Measurements from ENCODE around the gene EML2. TPM values are rescaled to one million over a fixed set of nuclear protein-coding genes. Genes with fewer than 3 reads are reported as not detected.
"Not testable (repeated sequence)": the region's sequence is repeated elsewhere in the genome, so short reads cannot be mapped to it uniquely, and the experiment has no call there.

Gene EML2
- total RNA-seq, 2 experiments from 2014 or later: 121 to 134 TPM

GRCh38 chr19:45615795-45616703 is 23.1 kb downstream of the EML2 start:
- Mint-ChIP-seq H3K4me3 (no peak overlapping the region), H3K36me3 (ENCODE audit: low read depth) (peaks cover 67% of the 10 kb centered on the region), H3K27ac (peak overlapping the region; percentile 65), H3K9me3 (ENCODE audit: low read depth) (no peaks in the 10 kb centered on the region), H3K27me3 (no peaks in the 10 kb centered on the region), H3K4me1 (peaks cover 24% of the 10 kb centered on the region)
- DNase-seq (peak; percentile 95), ATAC-seq (peak; percentile 86)
- POLR2A ChIA-PET: interaction anchor here (1.0 to 1.6 kb wide), 2 partner anchors 26 to 32 kb away, joined by 3 to 5 read pairs; no protein-coding TSS in a partner anchor
- intact Hi-C loops (cut with DNase I, micrococcal nuclease): loop anchor here in 1 of 2 experiments (1.0 kb wide), 3 partner anchors 32 to 193 kb away; partner anchors contain the start of genes ERCC1, OPA3 and RTN2
- CTCF ChIA-PET: interaction anchor here (0.5 to 1.4 kb wide), 3 partner anchors 24 to 57 kb away, joined by 3 read pairs; partner anchors contain the start of gene EML2

- H3K4me1 Mint-ChIP-seq: peaks cover 24% of the 10 kb centered on the region
- H3K27me3 Mint-ChIP-seq; intact Hi-C loops (cut with DNase I, micrococcal nuclease); H3K4me3 Mint-ChIP-seq; ATAC-seq; H3K9me3 Mint-ChIP-seq (ENCODE audit: low read depth); DNase-seq: not testable (repeated sequence)
- H3K27ac Mint-ChIP-seq: peak overlapping the region; percentile 95
- ChIA-PET CTCF (interaction anchor here (0.6 to 1.9 kb wide), 5 partner anchors 15 to 128 kb away, joined by 3 to 14 read pairs (median 4); partner anchors contain the start of genes QPCTL and SNRPD2), POLR2A (interaction anchor here (0.7 to 1.2 kb wide), 4 partner anchors 15 to 1515 kb away, joined by 3 to 9 read pairs (median 6); partner anchors contain the start of genes EML2 and SAE1)
- H3K36me3 Mint-ChIP-seq (ENCODE audit: low read depth): peaks cover 70% of the 10 kb centered on the region
Observed at GRCh38 chr19:45615056-45615455, 24.1 kb downstream of the EML2 start.

- Mint-ChIP-seq H3K9me3 (ENCODE audit: low read depth) (peaks cover 2% of the 10 kb centered on the region), H3K4me1 (peaks cover 24% of the 10 kb centered on the region), H3K27me3 (no peaks in the 10 kb centered on the region), H3K27ac (peak overlapping the region; percentile 95), H3K4me3 (peak overlapping the region; percentile 35), H3K36me3 (ENCODE audit: low read depth) (peaks cover 74% of the 10 kb centered on the region)
- CTCF ChIA-PET: interaction anchor here (0.5 to 1.9 kb wide), 8 partner anchors 12 to 129 kb away, joined by 3 to 14 read pairs (median 4); partner anchors contain the start of genes GPR4, QPCTL and SNRPD2
- POLR2A ChIA-PET: interaction anchor here (0.6 to 1.2 kb wide), 6 partner anchors 16 to 142 kb away, joined by 3 to 9 read pairs (median 4); partner anchors contain the start of gene EML2
- peak; percentile 79 for ATAC-seq
- peak; percentile 72 for DNase-seq
- intact Hi-C loops (cut with DNase I, micrococcal nuclease): loop anchor here (1.0 kb wide), 4 partner anchors 16 to 53 kb away; no protein-coding TSS in a partner anchor
Observed at GRCh38 chr19:45613926-45614725, 25.1 kb downstream of the EML2 start.

- Mint-ChIP-seq H3K27ac (peak overlapping the region; percentile 37), H3K27me3 (no peaks in the 10 kb centered on the region), H3K36me3 (ENCODE audit: low read depth) (peaks cover 48% of the 10 kb centered on the region), H3K4me1 (peaks cover 18% of the 10 kb centered on the region), H3K4me3 (no peak overlapping the region), H3K9me3 (ENCODE audit: low read depth) (peaks cover 2% of the 10 kb centered on the region)
- intact Hi-C loops (cut with DNase I, micrococcal nuclease): no loop called here
- no peak for DNase-seq
- no peak for ATAC-seq
- CTCF ChIA-PET: no interaction called here
- POLR2A ChIA-PET: no interaction called here
Observed at GRCh38 chr19:45608948-45609347, 30.2 kb downstream of the EML2 start.

GRCh38 chr19:45607071-45608029 is 31.8 kb downstream of the EML2 start:
- Mint-ChIP-seq H3K4me1 (peaks cover 16% of the 10 kb centered on the region), H3K9me3 (ENCODE audit: low read depth) (peaks cover 2% of the 10 kb centered on the region), H3K27me3 (peaks cover 7% of the 10 kb centered on the region), H3K27ac (peak overlapping the region; percentile 77), H3K4me3 (no peak overlapping the region), H3K36me3 (ENCODE audit: low read depth) (peaks cover 38% of the 10 kb centered on the region)
- DNase-seq (peak; percentile 68), ATAC-seq (peak; percentile 64)
- ChIA-PET CTCF (interaction anchor here (0.6 to 1.2 kb wide), 4 partner anchors 34 to 123 kb away, joined by 3 read pairs; no protein-coding TSS in a partner anchor), POLR2A (no interaction called here)
- intact Hi-C loops (cut with DNase I, micrococcal nuclease): loop anchor here (1.0 kb wide), 1 partner anchor 36 kb away; no protein-coding TSS in a partner anchor

GRCh38 chr19:45601524-45602374 is 37.4 kb downstream of the EML2 start, which contains the start of gene GPR4:
Gene GPR4 (minus strand): TSS chr19:45602212. CDS start chr19:45591866, 10,346 bp downstream.
- POLR2A ChIA-PET: no interaction called here
- peaks cover 32% of the 10 kb centered on the region for H3K4me1 Mint-ChIP-seq

GRCh38 chr19:45601115-45601514 is 38.1 kb downstream of the EML2 start:
- H3K9me3 Mint-ChIP-seq (ENCODE audit: low read depth): no peaks in the 10 kb centered on the region
- POLR2A ChIA-PET: no interaction called here

More at GRCh38 chr19:45601524-45602374, 37.4 kb downstream of the EML2 start, which contains the start of gene GPR4:
- Mint-ChIP-seq H3K27ac (no peak within 1 kb of the TSS), H3K36me3 (ENCODE audit: low read depth) (peaks cover 2% of the 10 kb centered on the region), H3K4me3 (no peak within 1 kb of the TSS), H3K9me3 (ENCODE audit: low read depth) (no peaks in the 10 kb centered on the region), H3K27me3 (peaks cover 59% of the 10 kb centered on the region)
- CTCF ChIA-PET: interaction anchor here (1.0 kb wide), 1 partner anchor 12 kb away, joined by 6 read pairs; no protein-coding TSS in a partner anchor
- ATAC-seq (peak; percentile 30), DNase-seq (no peak)
- intact Hi-C loops (cut with DNase I, micrococcal nuclease): no loop called here

GRCh38 chr19:45600340-45600885 is 38.8 kb downstream of the EML2 start:
- Mint-ChIP-seq H3K36me3 (ENCODE audit: low read depth) (peaks cover 2% of the 10 kb centered on the region), H3K27ac (no peak overlapping the region), H3K4me3 (no peak overlapping the region), H3K9me3 (ENCODE audit: low read depth) (no peaks in the 10 kb centered on the region), H3K4me1 (peaks cover 31% of the 10 kb centered on the region), H3K27me3 (peaks cover 65% of the 10 kb centered on the region)
- POLR2A ChIA-PET: no interaction called here
- CTCF ChIA-PET: interaction anchor here (0.5 to 0.7 kb wide), 3 partner anchors 118 to 572 kb away, joined by 4 read pairs; no protein-coding TSS in a partner anchor
- ATAC-seq (no peak), DNase-seq (no peak)
- intact Hi-C loops (cut with DNase I, micrococcal nuclease): no loop called here

More at GRCh38 chr19:45601115-45601514, 38.1 kb downstream of the EML2 start:
- Mint-ChIP-seq H3K36me3 (ENCODE audit: low read depth) (peaks cover 2% of the 10 kb centered on the region), H3K27ac (no peak overlapping the region), H3K27me3 (peaks cover 65% of the 10 kb centered on the region), H3K4me3 (no peak overlapping the region), H3K4me1 (peaks cover 31% of the 10 kb centered on the region)
- DNase-seq: no peak
- CTCF ChIA-PET: interaction anchor here (0.6 to 0.7 kb wide), 2 partner anchors 133 to 571 kb away, joined by 4 read pairs; no protein-coding TSS in a partner anchor
- intact Hi-C loops (cut with DNase I, micrococcal nuclease): no loop called here
- ATAC-seq: no peak

GRCh38 chr19:45599286-45599685 is 39.9 kb downstream of the EML2 start:
- Mint-ChIP-seq H3K4me3 (no peak overlapping the region), H3K36me3 (ENCODE audit: low read depth) (peaks cover 2% of the 10 kb centered on the region), H3K27ac (no peak overlapping the region), H3K9me3 (ENCODE audit: low read depth) (no peaks in the 10 kb centered on the region), H3K4me1 (peaks cover 31% of the 10 kb centered on the region), H3K27me3 (peaks cover 68% of the 10 kb centered on the region)
- DNase-seq (no peak), ATAC-seq (no peak)
- POLR2A ChIA-PET: interaction anchor here (0.5 kb wide), 2 partner anchors 115 to 234 kb away, joined by 3 to 4 read pairs; no protein-coding TSS in a partner anchor
- intact Hi-C loops (cut with DNase I, micrococcal nuclease): no loop called here
- CTCF ChIA-PET: interaction anchor here (0.8 kb wide), 1 partner anchor 11 kb away, joined by 3 read pairs; no protein-coding TSS in a partner anchor

Data from activated CD4-positive, alpha-beta T cell treated with anti-CD3 and anti-CD28 coated beads for 36 hours (primary cell).